ENCODE data around the gene POLK.

Gene POLK

GRCh38 chr5:75616971-75617621 lies 105.4 kb downstream of the POLK start:
- Histone ChIP-seq H3K4me1 (ENCODE audit: insufficient read depth, poor library complexity, severe bottlenecking) (peaks cover 3% of the 10 kb centered on the region), H3K4me3 (ENCODE audit: severe bottlenecking) (no peak overlapping the region), H3K27me3 (ENCODE audit: insufficient read depth, poor library complexity, severe bottlenecking) (no peaks in the 10 kb centered on the region), H3K9me3 (ENCODE audit: severe bottlenecking) (no peaks in the 10 kb centered on the region), H3K27ac (ENCODE audit: poor library complexity, severe bottlenecking) (no peak overlapping the region), H3K36me3 (ENCODE audit: low read depth) (no peaks in the 10 kb centered on the region)
- no peak for DNase-seq (ENCODE audit: low spot score)
- TF ChIP-seq CTCF (IDR thresholded peaks at IDR 0.05; ENCODE audit: poor library complexity, severe bottlenecking), result no peak
- no peak for ATAC-seq (ENCODE audit: low read depth)

GRCh38 chr5:75617736-75618352 lies 106.2 kb downstream of the POLK start:
- TF ChIP-seq CTCF (IDR thresholded peaks at IDR 0.05; ENCODE audit: poor library complexity, severe bottlenecking), result no peak
- Histone ChIP-seq H3K4me3 (ENCODE audit: severe bottlenecking) (no peak overlapping the region), H3K9me3 (ENCODE audit: severe bottlenecking) (no peaks in the 10 kb centered on the region), H3K4me1 (ENCODE audit: insufficient read depth, poor library complexity, severe bottlenecking) (peaks cover 8% of the 10 kb centered on the region), H3K36me3 (ENCODE audit: low read depth) (no peaks in the 10 kb centered on the region), H3K27ac (ENCODE audit: poor library complexity, severe bottlenecking) (no peak overlapping the region), H3K27me3 (ENCODE audit: insufficient read depth, poor library complexity, severe bottlenecking) (no peaks in the 10 kb centered on the region)
- DNase-seq (ENCODE audit: low spot score) (no peak), ATAC-seq (ENCODE audit: low read depth) (no peak)

- Histone ChIP-seq H3K27ac (ENCODE audit: poor library complexity, severe bottlenecking) (no peak overlapping the region), H3K36me3 (ENCODE audit: low read depth) (no peaks in the 10 kb centered on the region), H3K4me1 (ENCODE audit: insufficient read depth, poor library complexity, severe bottlenecking) (peaks cover 13% of the 10 kb centered on the region), H3K4me3 (ENCODE audit: severe bottlenecking) (no peak overlapping the region), H3K9me3 (ENCODE audit: severe bottlenecking) (no peaks in the 10 kb centered on the region), H3K27me3 (ENCODE audit: insufficient read depth, poor library complexity, severe bottlenecking) (no peaks in the 10 kb centered on the region)
- TF ChIP-seq CTCF (IDR thresholded peaks at IDR 0.05; ENCODE audit: poor library complexity, severe bottlenecking), result no peak
- DNase-seq (ENCODE audit: low spot score), result no peak
- ATAC-seq (ENCODE audit: low read depth), result no peak
Observed at GRCh38 chr5:75620184-75620959, 108.7 kb downstream of the POLK start.

- H3K36me3 ChIP-seq (ENCODE audit: low read depth), result no peaks in the 10 kb centered on the region
- no peak for TF ChIP-seq CTCF (IDR thresholded peaks at IDR 0.05; ENCODE audit: poor library complexity, severe bottlenecking)
- no peaks in the 10 kb centered on the region for H3K27me3 ChIP-seq (ENCODE audit: insufficient read depth, poor library complexity, severe bottlenecking)
- H3K27ac ChIP-seq (ENCODE audit: poor library complexity, severe bottlenecking), result peak overlapping the region; percentile 38
- peaks cover 13% of the 10 kb centered on the region for H3K4me1 ChIP-seq (ENCODE audit: insufficient read depth, poor library complexity, severe bottlenecking)
- DNase-seq (ENCODE audit: low spot score), result no peak
- H3K4me3 ChIP-seq (ENCODE audit: severe bottlenecking), result no peak overlapping the region
- no peaks in the 10 kb centered on the region for H3K9me3 ChIP-seq (ENCODE audit: severe bottlenecking)
- ATAC-seq (ENCODE audit: low read depth), result peak; percentile 95
Observed at GRCh38 chr5:75622564-75622963, 110.9 kb downstream of the POLK start.
